ENCODE results near the gene OR10V1.
A peak's percentile ranks its signal among the peaks of the same experiment; 100 is the strongest.

The OR10V1 gene

GRCh38 chr11:59666969-59667368 lies 46.7 kb downstream of the OR10V1 start:
- H3K4me3 ChIP-seq: peak overlapping the region in 1 of 2 donors; percentile 96
- TF ChIP-seq, protein P1, sequence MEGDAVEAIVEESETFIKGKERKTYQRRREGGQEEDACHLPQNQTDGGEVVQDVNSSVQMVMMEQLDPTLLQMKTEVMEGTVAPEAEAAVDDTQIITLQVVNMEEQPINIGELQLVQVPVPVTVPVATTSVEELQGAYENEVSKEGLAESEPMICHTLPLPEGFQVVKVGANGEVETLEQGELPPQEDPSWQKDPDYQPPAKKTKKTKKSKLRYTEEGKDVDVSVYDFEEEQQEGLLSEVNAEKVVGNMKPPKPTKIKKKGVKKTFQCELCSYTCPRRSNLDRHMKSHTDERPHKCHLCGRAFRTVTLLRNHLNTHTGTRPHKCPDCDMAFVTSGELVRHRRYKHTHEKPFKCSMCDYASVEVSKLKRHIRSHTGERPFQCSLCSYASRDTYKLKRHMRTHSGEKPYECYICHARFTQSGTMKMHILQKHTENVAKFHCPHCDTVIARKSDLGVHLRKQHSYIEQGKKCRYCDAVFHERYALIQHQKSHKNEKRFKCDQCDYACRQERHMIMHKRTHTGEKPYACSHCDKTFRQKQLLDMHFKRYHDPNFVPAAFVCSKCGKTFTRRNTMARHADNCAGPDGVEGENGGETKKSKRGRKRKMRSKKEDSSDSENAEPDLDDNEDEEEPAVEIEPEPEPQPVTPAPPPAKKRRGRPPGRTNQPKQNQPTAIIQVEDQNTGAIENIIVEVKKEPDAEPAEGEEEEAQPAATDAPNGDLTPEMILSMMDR (IDR thresholded peaks at IDR 0.05): no peak
- intact Hi-C loops (cut with DNase I; ENCODE audit: low total_unique reads): loop anchor here (5.0 to 10.0 kb wide), 4 partner anchors 50 to 130 kb away; partner anchors contain the start of genes OSBP and STX3
- no peaks in the 10 kb centered on the region for H3K9me3 ChIP-seq
- peak overlapping the region in 1 of 2 donors; percentile 85 for H3K27ac ChIP-seq
- H3K27me3 ChIP-seq: no peaks in the 10 kb centered on the region
- peaks cover 18 to 32% (median 20%) of the 10 kb centered on the region in 3 donors for H3K36me3 ChIP-seq
- peaks cover 0 to 26% (median 23%) of the 10 kb centered on the region in 4 donors for H3K4me1 ChIP-seq
- DNase-seq: no peak

Data from tibial artery (tissue), 4 donors.